GM23338 (cell line): ENCODE results near the gene RPL32. TPM values are rescaled to one million over a fixed set of nuclear protein-coding genes. Genes with fewer than 3 reads are reported as not detected.

ENCODE experiments used
- ATAC-seq: fragments of 200-7000 bp; cut with Tn5 transposase; 3 replicates; pipeline ENCODE4 v1.9.1; 2020
- DNase-seq: peaks from one replicate; pipeline ENCODE4 v3.0.0-alpha.2; 2015; ENCODE audit warnings: low spot score
- H2AFZ ChIP-seq: fragments of 200-600 bp; sonication (generic); 2 replicates; pipeline ENCODE4 v1.8.0; 2016; ENCODE audit warnings: antibody characterized with exemption, mild to moderate bottlenecking, moderate library complexity
- H3F3A ChIP-seq: fragments of 200-600 bp; sonication (generic); replicated peaks from 2 replicates; pipeline ENCODE4 v1.8.0; 2017; ENCODE audit warnings: antibody characterized with exemption, mixed run types, low read depth
- H3K27ac ChIP-seq: fragments of 200-600 bp; sonication (generic); 2 replicates; pipeline ENCODE4 v1.6.1; 2016; ENCODE audit warnings: low read depth
- H3K27me3 ChIP-seq: fragments of 200-600 bp; sonication (generic); 2 replicates; pipeline ENCODE4 v1.8.0; 2016; ENCODE audit warnings: mild to moderate bottlenecking, mixed run types, moderate library complexity; ENCODE audit not compliant: insufficient read depth
- H3K36me3 ChIP-seq: fragments of 200-600 bp; sonication (generic); 2 replicates; pipeline ENCODE4 v1.8.0; 2016; ENCODE audit warnings: mild to moderate bottlenecking; ENCODE audit not compliant: insufficient read depth
- H3K4me1 ChIP-seq: fragments of 200-600 bp; sonication (generic); 2 replicates; pipeline ENCODE4 v1.8.0; 2016; ENCODE audit warnings: mild to moderate bottlenecking, moderate library complexity; ENCODE audit not compliant: insufficient read depth
- H3K4me2 ChIP-seq: fragments of 200-600 bp; sonication (generic); 2 replicates; pipeline ENCODE4 v1.7.1; 2017; ENCODE audit warnings: mixed run types
- H3K4me3 ChIP-seq: fragments of 200-600 bp; sonication (generic); 2 replicates; pipeline ENCODE4 v1.6.1; 2016; ENCODE audit warnings: mixed run types
- H3K79me2 ChIP-seq: fragments of 200-600 bp; sonication (generic); replicated peaks from 2 replicates; pipeline ENCODE4 v1.8.0; 2017; ENCODE audit warnings: mild to moderate bottlenecking; ENCODE audit not compliant: insufficient read depth
- H3K9me2 ChIP-seq: fragments of 200-600 bp; sonication (generic); 2 replicates; pipeline ENCODE4 v1.8.0; 2017; ENCODE audit not compliant: insufficient read depth
- H4K20me1 ChIP-seq: fragments of 200-600 bp; sonication (generic); replicated peaks from 2 replicates; pipeline ENCODE4 v1.8.0; 2017; ENCODE audit warnings: mild to moderate bottlenecking; ENCODE audit not compliant: insufficient read depth
- H3K27ac Mint-ChIP-seq: 2 replicates; pipeline ENCODE4 v1.8.0; 2020; ENCODE audit warnings: inconsistent platforms, mild to moderate bottlenecking, moderate library complexity, mixed read lengths
- H3K27me3 Mint-ChIP-seq: 3 replicates; pipeline ENCODE4 v1.8.0; 2022; ENCODE audit warnings: low read depth, mild to moderate bottlenecking, moderate library complexity, mixed read lengths, inconsistent platforms; ENCODE audit not compliant: insufficient read depth, poor library complexity
- H3K36me3 Mint-ChIP-seq: 3 replicates; pipeline ENCODE4 v1.8.0; 2021; ENCODE audit warnings: low read depth, mild to moderate bottlenecking, inconsistent platforms, moderate library complexity, mixed read lengths
- H3K4me1 Mint-ChIP-seq: 3 replicates; pipeline ENCODE4 v1.8.0; 2020; ENCODE audit warnings: mild to moderate bottlenecking, inconsistent platforms, mixed read lengths
- H3K4me3 Mint-ChIP-seq: 3 replicates; pipeline ENCODE4 v1.8.0; 2021; ENCODE audit warnings: moderate library complexity, mild to moderate bottlenecking, inconsistent platforms, mixed read lengths
- H3K9me3 Mint-ChIP-seq: 3 replicates; pipeline ENCODE4 v1.8.0; 2020; ENCODE audit warnings: moderate library complexity, mild to moderate bottlenecking, inconsistent platforms, mixed read lengths
- CREB1 ChIP-seq: fragments of 250-450 bp; sonication (Bioruptor Pico); IDR thresholded peaks from 2 replicates; pipeline ENCODE4 v1.5.0; 2020; ENCODE audit warnings: low read depth, mild to moderate bottlenecking, moderate library complexity
- CTCF ChIP-seq, 2 experiments: fragments of 200-600 bp in 1 of 2; sonication (generic) in 1 of 2; conservative IDR thresholded peaks; 2 replicates each; pipeline versions ENCODE4 v1.5.1 to v1.6.1; 2016 to 2017; ENCODE audit warnings: antibody characterized with exemption in 2 of 2, low read depth in 2 of 2, mild to moderate bottlenecking in 2 of 2, moderate library complexity in 1 of 2
- ETS1 ChIP-seq: IDR thresholded peaks from 2 replicates; pipeline ENCODE4 v1.6.1; 2016; ENCODE audit warnings: antibody characterized with exemption
- EZH2 ChIP-seq: fragments of 200-600 bp; sonication (generic); IDR thresholded peaks from one replicate; pipeline ENCODE4 v1.8.0; 2017; ENCODE audit warnings: antibody characterized with exemption, mild to moderate bottlenecking, low read depth; ENCODE audit not compliant: unreplicated experiment
- JUNB ChIP-seq: IDR thresholded peaks from one replicate; pipeline ENCODE4 v1.6.1; 2016; ENCODE audit warnings: antibody characterized with exemption; ENCODE audit not compliant: unreplicated experiment
- NANOG ChIP-seq: IDR thresholded peaks from 2 replicates; pipeline ENCODE4 v1.6.1; 2016; ENCODE audit warnings: antibody characterized with exemption, borderline replicate concordance
- POLR2AphosphoS5 ChIP-seq: IDR thresholded peaks from 2 replicates; pipeline ENCODE4 v1.6.1; 2016; ENCODE audit warnings: antibody characterized with exemption, low read depth
- REST ChIP-seq: IDR thresholded peaks from one replicate; pipeline ENCODE4 v1.6.1; 2018; ENCODE audit warnings: antibody characterized with exemption; ENCODE audit not compliant: unreplicated experiment
- STAT1 ChIP-seq: IDR thresholded peaks from one replicate; pipeline ENCODE4 v1.6.1; 2016; ENCODE audit warnings: antibody characterized with exemption; ENCODE audit not compliant: unreplicated experiment
- ZNF114 ChIP-seq: fragments of 250-450 bp; sonication (Bioruptor Pico); IDR thresholded peaks from 2 replicates; pipeline ENCODE4 v1.5.0; 2020; ENCODE audit warnings: mild to moderate bottlenecking, moderate library complexity
- ZNF331 ChIP-seq: fragments of 250-450 bp; sonication (Bioruptor Pico); IDR thresholded peaks from 2 replicates; pipeline ENCODE4 v1.5.0; 2020; ENCODE audit warnings: low read depth, mild to moderate bottlenecking, moderate library complexity
- ZNF462 ChIP-seq: fragments of 250-450 bp; sonication (Bioruptor Pico); IDR thresholded peaks from 2 replicates; pipeline ENCODE4 v1.5.0; 2020; ENCODE audit warnings: mild to moderate bottlenecking, moderate library complexity
- polyA plus RNA-seq: library from polyadenylated mRNA; unstranded; fragments of >200 nt; fragmentation: Nextera tagmentation; extraction: Ambion mirVana; gene quantifications from 2 replicates; pipeline ENCODE4 v1.2.1, GENCODE V29; 2016
- total RNA-seq: library from RNA; depleted of rRNA; stranded (reverse); fragments of >200 nt; shearing (Covaris generic); gene quantifications from 2 replicates; pipeline ENCODE4 v1.2.3, GENCODE V29; 2014

RPL32 gene
- total and polyA plus RNA-seq, 2 experiments from 2014 or later: 561 to 2,550 TPM

GRCh38 chr3:12791430-12791829, 49.9 kb downstream of the RPL32 start:
- H3K4me2 ChIP-seq: no peak overlapping the region
- no peaks in the 10 kb centered on the region for H3F3A ChIP-seq
- H3K4me1 ChIP-seq: peaks cover 5% of the 10 kb centered on the region; the same call in 1 of the 2 replicates
- Mint-ChIP-seq H3K27ac (no peak overlapping the region), H3K4me1 (peaks cover 5% of the 10 kb centered on the region; the same call in 1 of the 3 replicates), H3K9me3 (peaks cover 3% of the 10 kb centered on the region; the same call in 1 of the 3 replicates), H3K36me3 (no peaks in the 10 kb centered on the region; the same call in 1 of the 3 replicates), H3K4me3 (no peak overlapping the region), H3K27me3 (peaks cover 11% of the 10 kb centered on the region)
- no peaks in the 10 kb centered on the region for H3K36me3 ChIP-seq
- H3K27ac ChIP-seq: no peak overlapping the region
- TF ChIP-seq JUNB (no peak), CREB1 (CRISPR knock-in tag) (no peak), POLR2AphosphoS5 (no peak), ZNF462 (no peak), EZH2 (no peak), REST (no peak), STAT1 (no peak), ZNF331 (CRISPR knock-in tag) (no peak), ZNF114 (CRISPR knock-in tag) (no peak), ETS1 (no peak), CTCF (conservative IDR thresholded peaks at IDR 0.05; ENCODE audit: low read depth in 2 of 2) (no peak), NANOG (no peak)
- H3K9me2 ChIP-seq: no peaks in the 10 kb centered on the region
- no peaks in the 10 kb centered on the region for H3K27me3 ChIP-seq
- no peak for ATAC-seq
- H3K79me2 ChIP-seq: no peaks in the 10 kb centered on the region
- H2AFZ ChIP-seq: no peak overlapping the region
- no peak overlapping the region for H3K4me3 ChIP-seq
- DNase-seq: no peak
- no peaks in the 10 kb centered on the region for H4K20me1 ChIP-seq
